DMS 273 (cell line): ENCODE results near the gene TCF3.

Experiments
- DNase-seq: peaks from one replicate; lab custom pipeline; 2025; ENCODE audit not compliant: unreplicated experiment; lab: John Stamatoyannopoulos, UW

Gene TCF3

DNA sequence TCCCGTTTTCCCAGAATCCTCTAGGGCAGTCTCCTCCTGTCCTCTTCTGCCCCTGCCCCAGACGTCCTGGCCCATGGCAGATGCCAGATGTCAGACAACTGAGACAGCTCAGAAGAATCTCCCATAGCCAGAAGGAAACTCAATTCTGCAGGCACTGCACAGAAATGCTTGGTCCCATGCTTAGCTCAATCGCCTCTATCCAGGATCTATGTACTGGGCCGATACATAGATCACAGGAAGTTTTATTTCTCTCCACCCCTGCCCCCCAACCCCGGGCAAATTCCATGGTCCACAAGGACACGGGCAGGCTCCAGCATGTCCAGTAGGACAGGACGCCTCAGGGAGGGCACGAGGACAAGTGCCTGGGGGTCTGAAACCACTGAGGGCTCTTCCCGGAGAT lies 64.5 kb downstream of the TCF3 start:
- no peak for DNase-seq

DNA sequence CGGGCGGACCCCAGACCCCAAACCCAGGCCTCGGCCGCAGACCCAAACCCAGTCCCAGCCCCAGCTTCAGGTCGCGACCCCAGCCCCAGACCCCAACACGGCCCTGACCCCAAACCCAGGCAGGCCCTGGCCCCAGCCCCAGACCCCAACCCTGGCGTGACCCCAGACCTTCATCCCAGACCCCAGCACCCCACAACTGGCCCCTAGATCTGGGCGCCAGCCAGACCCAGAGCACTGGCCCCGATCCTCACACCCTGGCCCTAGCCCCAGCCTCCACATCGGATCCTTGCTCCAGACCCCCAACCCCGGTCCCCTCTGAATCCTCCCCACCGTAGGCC lies 67.2 kb downstream of the TCF3 start:
- no peak for DNase-seq

DNA sequence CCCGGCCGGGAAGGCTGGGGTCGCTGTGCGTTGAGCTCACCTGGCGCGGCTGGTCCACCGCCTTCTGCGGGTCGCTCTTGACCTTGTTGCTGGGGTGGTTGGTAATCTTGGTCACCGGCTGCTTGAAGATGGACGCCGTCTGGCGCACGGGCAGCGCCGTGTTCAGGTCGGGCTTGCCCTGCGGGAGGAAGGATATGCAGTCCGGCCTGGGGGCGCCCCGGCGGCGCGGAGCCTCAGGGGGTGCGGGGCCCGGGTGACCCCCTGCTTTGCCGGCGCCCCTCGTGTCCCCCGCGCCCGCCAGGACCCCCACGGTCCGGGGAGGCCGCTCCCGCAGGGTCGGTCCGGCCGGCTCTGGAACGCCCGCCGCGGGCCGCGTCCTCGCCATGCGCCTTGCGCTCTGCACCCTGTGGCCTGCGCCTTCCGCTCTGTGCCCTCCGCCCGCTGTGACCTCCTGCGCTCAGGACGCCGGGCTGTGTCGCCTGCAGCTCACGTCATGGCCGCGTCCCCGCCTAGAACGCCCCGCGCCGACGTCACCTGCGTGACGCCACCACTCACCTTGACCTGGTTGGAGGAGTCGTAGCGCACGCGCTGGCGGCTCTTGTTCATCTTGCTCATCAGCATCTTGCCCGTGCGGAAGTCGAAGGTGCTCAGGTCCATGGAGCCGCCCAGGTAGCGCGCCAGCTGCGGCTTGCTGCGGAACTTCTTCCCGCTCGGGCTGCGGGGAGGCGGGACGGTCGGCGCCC lies 67.7 kb downstream of the TCF3 start:
- DNase-seq, result no peak

DNA sequence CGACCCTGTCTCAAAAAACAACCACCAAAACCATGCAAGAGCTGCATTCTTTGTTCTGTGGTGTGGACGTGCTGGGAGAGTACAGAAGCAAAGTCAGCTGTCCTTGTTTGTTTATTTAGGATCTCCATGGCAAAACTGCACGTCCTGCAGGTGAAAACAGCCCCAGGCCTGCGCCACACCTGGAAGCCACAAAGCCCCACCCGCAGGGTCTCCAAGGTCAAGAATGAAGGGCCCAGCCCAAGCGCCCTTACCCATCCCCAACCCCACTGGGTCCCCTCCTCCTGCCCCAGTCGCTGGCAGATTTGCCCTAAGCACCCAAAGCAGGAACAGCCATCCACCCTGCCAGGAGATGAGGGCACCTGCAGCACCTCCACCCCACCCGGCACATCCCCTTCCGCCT lies 70.2 kb downstream of the TCF3 start:
- DNase-seq, result no peak

DNA sequence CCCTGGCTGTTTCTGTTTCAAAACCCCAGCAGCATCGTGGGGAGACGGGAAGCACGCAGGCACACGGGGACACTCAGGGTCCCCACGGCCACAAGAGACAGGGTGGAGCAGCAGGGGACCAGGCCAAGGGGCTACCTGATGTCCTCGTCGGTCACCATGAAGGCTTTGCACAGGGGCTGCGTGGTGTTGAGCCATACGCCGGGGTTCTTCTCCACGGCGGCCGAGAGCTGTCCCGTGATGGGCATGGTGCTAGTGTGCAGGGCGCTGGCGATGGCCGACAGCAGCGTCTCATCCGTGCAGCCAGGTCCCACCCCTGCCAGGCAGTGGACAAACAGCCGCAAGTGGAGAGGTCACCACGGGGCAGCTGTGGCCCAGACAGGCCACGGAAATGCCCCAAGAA lies 71.5 kb downstream of the TCF3 start:
- no peak for DNase-seq

DNA sequence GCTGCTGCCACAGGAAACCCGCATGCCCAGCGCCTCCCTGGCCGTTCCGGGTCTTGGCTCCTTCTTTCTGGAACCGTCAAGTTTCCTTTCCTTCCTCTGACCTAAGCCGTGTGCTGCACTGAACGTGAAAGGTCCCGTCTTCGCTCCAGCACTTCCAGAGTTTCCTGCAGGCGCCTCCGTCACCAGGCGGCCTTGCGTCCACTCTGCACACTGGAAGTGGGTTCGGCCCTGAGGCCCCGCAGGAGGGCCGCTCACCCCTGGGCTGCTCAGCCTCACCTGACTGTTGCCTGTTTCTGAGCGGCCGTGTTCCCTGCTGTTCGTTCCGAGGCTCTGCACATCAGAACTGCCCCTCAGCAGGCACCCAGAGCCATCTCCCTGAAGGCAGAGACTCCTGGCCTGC lies 72.0 kb downstream of the TCF3 start:
- no peak for DNase-seq

DNA sequence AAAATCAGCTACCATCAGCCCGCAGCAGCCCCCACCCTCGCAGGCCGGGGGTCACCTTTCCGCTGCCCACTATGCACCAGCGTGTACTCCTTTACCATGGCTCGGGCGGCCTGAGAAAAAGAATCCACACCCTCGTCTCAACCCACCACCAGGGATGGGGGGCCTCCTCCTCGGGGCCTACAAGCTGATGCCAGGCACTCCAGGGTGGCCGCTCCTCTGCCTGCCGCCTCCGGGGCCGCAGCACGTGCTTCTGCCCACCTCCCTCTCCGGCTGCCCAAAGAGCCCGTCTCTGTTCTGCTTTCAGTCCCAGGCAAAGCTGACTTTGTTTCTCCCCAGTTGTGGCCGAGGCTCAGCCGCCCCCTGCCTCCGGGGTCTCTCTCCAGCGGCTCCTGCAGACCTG lies 73.2 kb downstream of the TCF3 start:
- no peak for DNase-seq

DNA sequence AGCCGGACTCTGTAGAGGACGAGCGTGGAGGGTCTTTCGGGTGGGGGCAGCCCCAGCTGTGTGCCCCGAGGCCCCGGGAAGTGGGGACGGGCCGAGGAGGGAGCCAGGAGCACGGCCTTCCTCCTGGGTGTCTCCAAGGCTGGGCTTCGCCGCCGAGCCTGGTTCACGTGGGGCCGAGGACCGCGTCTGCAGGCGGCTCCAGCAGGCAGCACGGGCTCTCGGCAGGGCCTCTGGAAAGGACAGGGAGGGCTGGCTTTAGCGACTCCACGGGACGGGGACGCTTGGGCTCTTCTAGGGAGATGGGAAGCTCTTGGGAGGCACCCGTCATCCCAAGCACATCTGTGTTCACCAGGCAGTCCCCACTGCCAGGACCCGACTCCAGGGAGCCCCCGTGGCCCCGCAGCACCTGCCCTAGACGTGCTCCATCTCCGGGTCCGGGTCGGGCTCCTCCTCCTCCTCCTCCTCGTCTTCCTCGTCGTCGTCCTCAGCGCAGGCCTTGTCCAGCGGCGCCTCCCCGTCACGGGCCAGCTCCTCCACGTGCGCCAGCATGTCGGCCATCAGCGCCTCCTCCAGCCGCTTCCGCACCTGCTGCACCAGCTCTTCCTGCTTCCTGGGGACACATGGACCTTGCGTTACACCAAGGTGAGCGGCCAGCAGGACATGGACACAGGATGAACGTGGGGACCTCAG lies 74.3 kb downstream of the TCF3 start:
- DNase-seq, result peak; percentile 88

DNA sequence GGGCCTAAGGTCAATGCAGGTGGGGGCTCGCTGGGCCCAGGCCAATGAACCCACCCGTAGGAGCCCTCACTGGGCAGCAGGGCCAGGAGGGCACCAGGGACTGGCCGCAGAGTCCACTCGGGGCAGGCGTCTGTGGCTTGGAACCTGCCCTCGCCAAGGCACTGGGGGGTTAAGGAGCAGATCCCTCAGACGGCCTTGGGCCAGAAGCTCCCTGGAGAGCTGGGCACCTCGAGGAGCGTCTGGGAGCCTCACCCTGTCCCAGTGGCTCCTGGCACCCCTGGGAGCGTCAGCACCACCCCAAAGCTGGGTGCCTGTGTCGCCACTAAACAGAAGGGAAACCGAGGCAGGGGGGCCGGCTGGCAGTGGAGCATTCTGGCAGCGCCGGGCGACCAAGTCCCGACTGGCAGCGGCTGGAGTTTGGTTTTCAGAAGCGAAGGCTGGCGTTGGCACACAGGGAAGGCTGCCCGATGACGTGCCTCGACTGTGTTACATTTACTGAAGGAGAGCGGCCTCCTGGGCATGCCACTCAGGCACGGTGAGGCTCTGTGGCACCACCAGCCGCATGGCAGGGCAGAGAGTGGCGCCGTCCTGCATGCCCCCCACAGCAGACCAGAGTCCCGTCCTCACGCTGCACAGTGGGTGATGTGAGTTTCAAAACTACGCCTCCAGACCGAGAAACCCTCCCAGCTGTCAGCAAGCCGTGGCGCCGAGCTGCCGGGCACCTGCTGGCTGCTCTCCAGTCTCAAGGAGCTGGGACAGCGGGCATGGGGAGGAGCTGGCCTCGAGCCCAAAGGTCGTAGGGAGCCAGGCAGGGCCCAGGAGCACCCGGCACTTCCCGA lies 75.1 kb downstream of the TCF3 start:
- DNase-seq, result peak; percentile 91

DNA sequence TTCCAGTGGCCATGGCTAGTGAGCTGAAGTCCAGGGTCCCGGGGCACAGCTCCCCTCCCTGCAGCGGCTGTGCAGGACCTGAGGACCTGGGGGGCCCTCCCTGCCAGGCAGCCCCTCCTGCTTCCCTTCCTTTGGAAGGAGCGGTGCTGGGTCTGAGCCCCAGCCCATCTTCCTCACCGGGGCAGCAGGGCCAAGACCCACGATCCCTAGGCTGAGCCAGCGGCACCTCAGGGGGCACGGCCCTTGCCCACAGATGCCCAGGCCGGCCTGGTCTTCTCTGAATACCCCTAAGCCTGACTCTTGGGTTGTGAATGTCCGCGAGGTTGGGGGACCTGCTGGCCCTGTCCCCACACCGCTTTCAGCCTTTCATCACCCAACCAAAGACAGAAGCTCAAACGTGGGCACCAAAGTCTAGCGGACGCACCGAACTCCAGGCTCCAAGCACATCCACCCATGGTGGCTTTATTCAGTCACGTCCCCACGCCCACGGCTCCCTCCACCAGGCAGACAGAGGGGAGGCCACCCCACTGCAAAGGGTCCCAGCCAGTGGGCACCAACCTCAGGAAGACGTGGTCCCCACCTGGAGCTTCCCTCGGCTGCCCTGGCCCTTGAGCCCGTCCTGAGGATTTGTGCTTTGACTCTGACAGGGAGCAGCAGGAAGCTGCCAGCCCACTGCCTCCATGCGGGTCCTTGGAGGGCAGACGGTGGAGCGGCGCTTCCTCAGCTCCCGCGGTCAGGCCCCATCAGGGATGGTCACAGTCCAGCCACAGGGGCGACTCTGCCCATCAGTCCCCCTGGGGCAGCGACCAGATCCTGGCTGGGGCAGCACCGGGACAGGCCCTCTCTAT lies 75.9 kb downstream of the TCF3 start:
- no peak for DNase-seq

DNA sequence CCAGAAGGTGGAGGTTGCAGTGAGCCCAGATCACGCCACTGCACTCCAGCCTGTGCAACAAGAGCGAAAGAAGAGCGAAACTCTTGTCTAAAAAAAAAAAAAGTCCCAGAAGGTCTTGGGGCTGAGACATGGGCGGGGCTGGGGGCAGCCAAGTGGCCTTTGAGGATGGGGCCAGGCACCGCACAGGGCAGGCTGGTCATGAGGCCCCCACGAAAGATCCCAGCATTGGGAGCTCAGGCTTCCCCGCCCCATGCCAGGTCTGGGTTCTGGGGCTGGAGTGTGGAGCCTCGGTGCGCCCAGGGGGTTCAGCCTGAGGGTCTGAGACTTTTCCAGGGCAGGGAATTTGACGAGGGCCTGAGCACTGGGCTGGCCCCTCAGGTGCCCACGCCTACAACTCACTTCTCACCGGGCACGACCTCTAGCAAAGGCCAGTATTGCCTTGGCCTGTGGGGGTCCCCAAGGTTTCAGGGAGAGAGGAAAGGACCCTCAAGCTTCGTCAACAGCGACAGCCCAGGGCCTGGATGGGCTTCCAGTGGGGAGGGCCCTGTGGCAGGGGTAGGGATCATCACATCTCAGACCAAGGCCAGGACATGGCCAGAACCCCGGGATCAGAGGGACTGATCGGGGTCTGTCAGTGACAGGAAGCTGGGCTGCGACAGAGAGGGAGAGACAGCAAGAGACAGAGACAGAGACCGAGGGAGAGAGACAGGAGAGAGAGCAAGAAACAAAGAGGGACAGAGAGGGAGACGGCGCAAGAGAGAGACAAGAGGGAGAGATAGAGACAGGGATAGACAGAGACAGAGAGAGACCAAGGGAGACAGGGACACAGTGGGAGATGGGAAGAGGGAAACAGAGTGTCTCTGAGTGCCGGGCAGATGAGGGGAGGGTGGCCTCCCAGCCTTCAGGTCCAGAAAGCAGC lies 76.8 kb downstream of the TCF3 start:
- no peak for DNase-seq

DNA sequence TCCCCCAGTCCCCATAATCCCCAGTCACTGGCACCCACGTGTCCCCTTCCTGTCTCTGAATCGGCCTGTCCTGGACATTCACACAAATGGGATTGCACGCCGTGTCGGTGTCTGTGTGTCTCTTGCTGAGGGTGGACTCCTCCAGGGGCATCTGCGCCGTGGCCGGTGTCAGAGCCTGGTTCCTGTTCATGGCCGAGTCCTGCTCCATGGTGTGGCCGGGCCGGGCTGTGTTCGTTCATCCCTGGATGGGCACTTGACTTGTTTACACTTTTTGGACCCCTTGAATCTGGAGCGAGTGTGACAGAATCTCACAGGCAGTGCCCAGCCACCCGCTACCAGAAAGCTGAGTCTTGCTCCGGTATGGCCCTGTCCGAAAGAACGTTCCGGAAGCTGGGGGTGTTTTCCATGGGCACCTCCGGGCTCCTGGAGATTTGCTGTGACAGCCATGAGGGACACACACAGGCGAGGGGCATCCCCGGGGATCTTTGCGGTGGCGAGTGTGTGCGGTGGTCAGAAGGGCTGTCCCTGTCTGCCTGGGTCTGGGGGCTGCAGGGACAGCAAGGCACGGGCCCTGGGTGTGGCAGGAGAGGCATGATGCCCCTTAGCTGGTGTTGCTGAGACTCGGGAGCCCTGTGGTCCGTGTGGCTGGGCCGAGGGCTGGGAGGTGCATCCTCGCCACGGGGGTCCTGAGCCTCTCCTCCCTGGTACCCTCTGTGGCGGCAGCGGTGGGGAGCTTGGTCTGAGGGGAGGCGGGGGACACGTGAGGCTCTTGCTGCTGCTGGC lies 77.9 kb downstream of the TCF3 start:
- no peak for DNase-seq

DNA sequence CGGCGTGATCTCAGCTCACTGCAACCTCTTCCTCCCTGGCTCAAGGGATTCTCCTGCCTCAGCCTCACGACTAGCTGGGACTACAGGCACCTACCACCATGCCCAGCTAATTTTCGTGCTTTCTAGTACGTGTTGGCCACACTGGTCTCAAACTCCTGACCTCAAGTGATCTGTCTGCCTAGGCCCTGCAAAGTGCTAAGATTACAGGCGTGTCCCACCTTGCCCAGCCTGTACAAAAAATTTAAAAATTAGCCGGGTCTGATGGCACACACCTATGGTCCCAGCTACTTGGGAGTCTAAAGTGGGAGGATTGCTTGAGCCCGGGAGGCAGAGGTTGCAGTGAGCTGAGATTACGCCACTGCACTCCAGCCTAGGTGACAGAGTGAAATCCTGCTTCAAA lies 79.6 kb downstream of the TCF3 start:
- no peak for DNase-seq

DNA sequence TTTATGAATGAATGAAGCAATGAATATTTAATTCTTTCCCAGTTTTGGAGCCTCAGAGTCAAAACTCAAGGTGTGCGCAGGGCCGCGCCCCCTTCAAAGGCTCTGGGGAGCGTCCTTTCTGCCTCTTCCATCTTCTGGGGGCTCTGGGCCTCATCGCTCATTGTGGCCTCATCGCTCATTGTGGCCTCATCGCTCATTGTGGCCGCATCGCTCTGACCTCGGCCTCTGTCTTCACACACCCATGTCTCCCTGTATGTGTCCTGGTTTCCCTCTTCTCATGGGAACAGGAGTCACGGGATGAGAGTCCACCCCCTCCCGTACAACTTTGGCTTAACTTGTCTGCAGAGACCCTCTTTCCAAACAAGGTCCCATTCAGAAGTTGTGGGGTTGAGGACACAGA lies 81.1 kb downstream of the TCF3 start:
- no peak for DNase-seq

DNA sequence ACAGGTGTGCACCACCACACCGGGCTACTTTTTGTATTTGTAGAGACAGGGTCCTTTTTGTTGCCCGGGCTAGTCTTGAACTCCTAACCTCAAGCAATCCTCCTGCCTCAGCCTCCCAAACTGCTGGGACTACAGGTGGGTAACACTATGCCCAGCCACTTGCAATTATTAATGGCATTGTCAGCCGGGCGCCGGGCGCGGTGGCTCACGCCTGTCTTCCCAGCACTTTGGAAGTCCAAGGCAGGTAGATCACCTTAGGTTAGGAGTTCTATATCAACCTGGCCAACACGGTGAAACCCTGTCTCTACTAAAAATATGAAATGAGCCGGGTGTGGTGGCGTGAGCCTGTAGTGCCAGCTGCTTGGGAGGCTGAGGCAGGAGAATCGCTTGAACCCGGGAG lies 81.6 kb downstream of the TCF3 start:
- DNase-seq, result no peak

DNA sequence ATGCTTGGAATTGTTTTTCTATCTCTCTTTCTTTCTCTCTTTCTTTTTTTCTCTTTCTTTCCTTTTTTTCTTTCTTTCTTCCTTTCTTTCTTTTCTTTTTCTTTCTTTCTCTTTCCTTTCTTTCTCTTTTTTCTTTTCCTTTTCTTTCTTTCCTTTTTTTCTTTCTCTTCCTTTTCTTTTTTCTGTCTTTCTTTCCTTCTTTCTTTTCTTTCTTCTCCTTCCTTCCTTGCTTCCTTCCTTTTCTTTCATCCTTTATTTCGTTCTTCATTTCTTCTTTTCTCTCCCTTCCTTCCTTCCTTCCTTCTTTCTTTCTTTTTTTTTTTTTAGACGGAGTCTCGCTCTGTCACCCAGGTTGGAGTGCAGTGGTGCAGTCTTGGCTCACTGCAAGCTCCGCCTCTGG lies 82.4 kb downstream of the TCF3 start:
- DNase-seq, result no peak

DNA sequence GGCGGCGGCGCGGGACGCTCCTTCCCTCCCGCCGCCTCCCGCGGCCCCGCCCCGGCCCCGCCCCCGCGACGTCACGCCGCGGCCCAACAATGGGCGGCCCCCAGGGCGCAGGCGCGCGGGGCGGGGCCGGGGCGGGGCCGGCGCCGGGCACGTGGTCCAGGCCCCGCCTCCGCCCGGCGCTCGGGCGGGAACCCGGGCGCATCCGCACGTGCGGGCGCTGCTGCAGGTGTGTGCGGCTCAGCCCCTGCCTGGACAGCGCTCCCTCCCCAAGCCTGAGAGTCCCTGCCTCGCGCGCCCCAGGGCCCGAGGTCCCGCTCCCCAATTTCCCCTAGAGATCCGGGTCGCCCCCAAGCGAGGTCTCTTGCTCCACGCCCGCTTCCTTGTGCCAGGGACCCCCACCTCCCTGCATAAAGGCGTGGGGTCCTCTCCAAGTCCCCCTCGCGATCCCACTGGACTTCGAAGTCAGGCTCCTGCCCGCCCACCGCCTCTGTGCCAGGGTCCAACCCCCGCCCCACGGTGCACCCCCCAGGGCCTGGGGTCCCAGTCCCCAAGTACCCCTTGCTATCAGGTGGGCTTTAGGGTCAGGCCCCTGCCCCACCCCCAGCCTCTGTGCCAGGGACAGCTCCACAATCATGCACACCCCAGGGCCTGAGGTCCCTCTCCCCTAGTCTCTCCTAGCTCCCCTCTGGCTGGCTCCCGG lies 83.9 kb downstream of the TCF3 start, which contains the start of gene MEX3D:
MEX3D (minus strand) TSS at position 6 of the 700 bp plus-strand sequence. CDS start 267 bp downstream, outside the sequence.
- DNase-seq, result peak; percentile 93

DNA sequence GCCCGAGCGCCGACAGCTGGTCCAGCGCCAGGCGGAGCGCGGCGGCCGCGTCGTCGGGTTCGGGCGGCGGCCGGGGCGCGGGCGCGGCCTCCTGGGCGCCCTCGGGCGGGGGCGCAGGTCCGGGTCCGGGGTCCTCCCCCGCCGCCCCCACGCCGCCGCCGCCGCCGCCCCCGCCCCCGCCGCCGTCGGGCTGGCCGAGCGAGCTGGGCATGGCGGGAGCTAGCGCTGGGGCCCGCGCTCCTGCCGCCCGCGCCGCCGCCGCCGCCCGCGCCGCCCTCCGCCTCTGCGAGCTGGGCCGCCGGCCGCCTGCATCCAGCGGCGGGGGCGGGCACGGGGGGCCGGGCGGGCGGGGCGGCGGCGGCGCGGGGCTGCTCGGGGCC lies 84.6 kb downstream of the TCF3 start:
- DNase-seq, result peak; percentile 60
